Measurements from ENCODE around the gene TTC22. TPM values are rescaled to one million over a fixed set of nuclear protein-coding genes. Genes with fewer than 3 reads are reported as not detected.
"Not testable (repeated sequence)": the region's sequence is repeated elsewhere in the genome, so short reads cannot be mapped to it uniquely, and the experiment has no call there.

TTC22 gene
- total RNA-seq, 8 experiments from 2014 or later, result 0.27 to 2.4 (median 0.62) TPM; not detected in 2

DNA sequence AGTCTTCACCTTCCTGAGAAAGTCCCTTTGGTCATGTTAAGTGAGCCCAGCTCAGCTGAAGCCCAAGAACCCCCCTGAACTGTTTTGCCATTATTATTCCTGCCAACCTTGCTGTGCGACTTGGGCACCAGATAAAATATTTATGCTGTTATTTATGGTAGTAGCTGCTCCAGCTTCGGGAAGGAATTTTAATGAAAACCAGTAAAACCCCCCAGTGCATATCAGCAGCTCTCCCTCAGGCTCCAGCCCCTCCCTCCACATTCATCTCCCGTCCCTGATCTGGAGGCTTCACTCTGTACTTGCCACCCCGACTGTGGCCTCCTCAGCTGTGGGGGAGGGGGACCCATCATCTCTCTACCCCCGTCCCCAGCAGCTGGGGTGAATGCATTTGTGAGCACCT, 12.7 kb downstream of the TTC22 start:
- ATAC-seq (replicated peaks in 6 of 8), result peak in 2 of 8 experiments; percentile 15
- Histone ChIP-seq H3K27ac (no peak overlapping the region), H3K4me3 (no peak overlapping the region), H3K4me1 (replicated peaks in 1 of 2) (peaks cover 16 to 27% of the 10 kb centered on the region in 2 donors)
- in situ Hi-C loops (cut with MboI; ENCODE audit: low pct_unique_long_range_greater_than_20kb in 2 of 9, low sequenced_read_pairs in 9 of 9, unreplicated experiment in 9 of 9), result loop anchor here in 1 of 9 experiments (25.0 kb wide), 1 partner anchor 726 kb away; the partner anchor contains the start of genes TCEANC2 and TMEM59
- 0 to 23% (median 21%) methylated on average over 1 to 4 of the region's 5 CpGs; no CpG with 5 or more reads in 6 of the 10 experiments for WGBS, 10 experiments

DNA sequence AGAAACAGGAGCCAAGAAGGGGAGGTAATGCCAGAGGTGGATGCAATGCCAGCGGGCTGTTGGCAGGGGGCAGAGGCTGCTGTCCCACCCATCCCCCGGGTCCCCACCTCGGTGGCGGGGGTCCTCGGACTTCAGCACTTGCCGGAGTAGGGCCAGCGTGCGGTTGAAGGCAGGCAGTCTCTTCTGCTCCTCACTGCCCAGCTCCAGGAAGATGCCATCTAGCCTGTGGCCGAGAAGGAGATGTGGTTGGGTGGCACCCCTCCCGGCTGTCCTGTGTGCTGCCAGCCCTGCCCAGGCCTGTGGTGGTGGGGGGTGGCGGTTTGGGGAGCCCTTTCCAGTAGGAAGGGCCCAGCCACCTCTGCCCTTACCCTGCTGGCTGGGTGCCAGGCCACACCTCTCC, 13.5 kb downstream of the TTC22 start:
- in situ Hi-C loops (cut with MboI; ENCODE audit: low pct_unique_long_range_greater_than_20kb in 2 of 9, low sequenced_read_pairs in 9 of 9, unreplicated experiment in 9 of 9), result loop anchor here in 1 of 9 experiments (25.0 kb wide), 1 partner anchor 725 kb away; the partner anchor contains the start of genes TCEANC2 and TMEM59
- no peak for ATAC-seq (replicated peaks in 6 of 8)
- H3K4me1 ChIP-seq (replicated peaks in 1 of 2), result peaks cover 10 to 21% of the 10 kb centered on the region in 2 donors
- 83 to 100% (median 97%) methylated on average over 1 to 7 of the region's 11 CpGs; no CpG with 5 or more reads in 7 of the 10 experiments for WGBS, 10 experiments
- H3K27ac ChIP-seq, result no peak overlapping the region
- H3K4me3 ChIP-seq, result no peak overlapping the region

DNA sequence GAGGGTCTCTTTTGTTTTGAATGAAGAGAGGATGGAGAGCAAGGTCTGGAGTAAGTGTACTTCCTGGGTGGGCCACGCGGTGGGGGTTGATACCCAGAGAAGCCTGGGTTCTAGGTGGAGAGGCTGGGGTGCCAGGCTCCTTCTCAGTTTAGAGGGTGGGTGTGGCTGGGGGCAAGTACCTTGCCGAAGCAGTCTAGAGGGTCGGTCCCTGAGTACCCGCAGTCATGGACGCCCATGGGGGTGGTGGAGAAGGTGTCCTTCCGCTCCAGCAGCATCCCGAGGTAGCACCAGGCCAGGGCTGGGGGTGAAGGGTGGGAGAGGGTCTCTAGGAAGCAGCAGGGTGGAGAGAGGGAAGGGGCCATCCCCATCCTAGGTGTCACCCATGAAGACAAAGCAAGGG, 14.3 kb downstream of the TTC22 start:
- no peak overlapping the region for H3K27ac ChIP-seq
- WGBS, 10 experiments, result 70 to 100% methylated on average over 2 of the region's 8 CpGs; no CpG with 5 or more reads in 8 of the 10 experiments
- peaks cover 6 to 18% of the 10 kb centered on the region in 2 donors for H3K4me1 ChIP-seq (replicated peaks in 1 of 2)
- in situ Hi-C loops (cut with MboI; ENCODE audit: low pct_unique_long_range_greater_than_20kb in 2 of 9, low sequenced_read_pairs in 9 of 9, unreplicated experiment in 9 of 9), result loop anchor here in 1 of 9 experiments (25.0 kb wide), 1 partner anchor 724 kb away; the partner anchor contains the start of genes TCEANC2 and TMEM59
- H3K4me3 ChIP-seq, result no peak overlapping the region
- ATAC-seq (replicated peaks in 6 of 8), result no peak

DNA sequence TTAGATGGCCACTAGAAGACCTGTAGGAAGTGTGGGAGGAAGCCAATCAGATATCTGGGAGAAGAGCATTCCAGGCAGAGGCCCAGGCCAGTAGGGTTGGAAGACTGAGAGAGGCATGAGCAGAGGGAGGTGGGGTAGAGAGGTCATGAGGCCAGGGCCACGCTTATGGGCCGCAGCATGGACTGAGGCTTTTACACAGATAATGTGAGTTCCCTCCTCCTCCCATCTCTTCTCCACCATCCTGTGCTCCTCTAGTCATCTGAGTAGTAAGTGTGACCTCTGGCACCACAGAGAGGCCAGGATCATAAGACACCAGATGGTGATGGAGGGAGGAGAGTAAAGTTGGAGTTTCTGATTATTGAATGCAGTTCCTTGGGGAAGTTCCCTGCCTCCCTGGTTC, 17.1 kb downstream of the TTC22 start:
- in situ Hi-C loops (cut with MboI; ENCODE audit: low pct_unique_long_range_greater_than_20kb in 2 of 9, low sequenced_read_pairs in 9 of 9, unreplicated experiment in 9 of 9), result loop anchor here in 1 of 9 experiments (25.0 kb wide), 1 partner anchor 722 kb away; the partner anchor contains the start of genes TCEANC2 and TMEM59
- ATAC-seq (replicated peaks in 6 of 8), result no peak
- 7 to 83% (median 61%) methylated on average over 1 to 2 of the region's 2 CpGs; no CpG with 5 or more reads in 4 of the 10 experiments for WGBS, 10 experiments
- H3K4me1 ChIP-seq (replicated peaks in 1 of 2), result peaks cover 6 to 11% of the 10 kb centered on the region in 2 donors
- H3K27ac ChIP-seq, result no peak overlapping the region
- H3K4me3 ChIP-seq, result no peak overlapping the region

DNA sequence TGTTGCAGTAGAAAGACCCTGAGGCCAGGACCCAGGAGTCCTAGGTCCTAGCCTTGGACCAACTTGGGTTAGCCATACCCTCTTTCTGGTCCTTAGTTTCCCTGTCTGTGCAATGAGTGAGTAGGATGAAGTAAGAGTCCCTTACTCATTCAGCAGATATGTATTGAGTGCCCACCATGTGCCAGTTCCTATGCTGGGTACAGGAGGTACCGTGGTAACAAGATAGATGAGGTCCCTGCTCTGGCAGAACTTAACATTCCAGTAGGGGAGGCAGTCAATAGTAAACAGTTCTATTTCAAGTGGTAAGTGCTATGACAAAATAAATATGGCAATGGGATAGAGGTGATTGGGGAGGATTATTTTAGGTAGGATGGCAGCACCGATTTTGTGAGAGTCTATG, 18.5 kb downstream of the TTC22 start:
- Histone ChIP-seq H3K27ac (no peak overlapping the region), H3K4me3 (no peak overlapping the region), H3K4me1 (replicated peaks in 1 of 2) (no peaks in the 10 kb centered on the region)
- in situ Hi-C loops (cut with MboI; ENCODE audit: low pct_unique_long_range_greater_than_20kb in 2 of 9, low sequenced_read_pairs in 9 of 9, unreplicated experiment in 9 of 9), result loop anchor here in 1 of 9 experiments (25.0 kb wide), 1 partner anchor 720 kb away; the partner anchor contains the start of genes TCEANC2 and TMEM59
- peak in 1 of 8 experiments; percentile 37 for ATAC-seq (replicated peaks in 6 of 8)
- 0 to 83% (median 51%) methylated on average over 1 to 2 of the region's 2 CpGs; no CpG with 5 or more reads in 3 of the 10 experiments for WGBS, 10 experiments

DNA sequence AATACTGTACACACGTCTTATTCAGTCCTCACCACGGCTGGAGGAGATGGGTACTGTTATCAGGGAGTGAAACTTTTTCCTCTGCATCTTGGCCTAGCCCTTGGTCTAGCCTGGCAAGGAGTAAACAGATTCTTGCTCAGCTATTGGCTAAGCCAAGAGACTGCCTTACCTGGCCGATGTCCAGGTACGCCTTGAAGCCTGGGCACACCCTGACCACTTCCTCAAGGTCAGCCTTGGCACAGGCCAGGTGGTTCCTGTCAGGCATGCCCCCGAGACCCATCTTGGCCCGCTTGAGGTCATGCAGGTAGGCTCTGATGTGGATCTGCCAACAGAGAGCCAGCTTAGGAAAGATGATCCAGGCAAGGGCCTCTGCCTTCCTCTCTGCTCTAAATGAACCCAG, 19.0 kb downstream of the TTC22 start:
- Histone ChIP-seq H3K4me3 (no peak overlapping the region), H3K27ac (no peak overlapping the region), H3K4me1 (replicated peaks in 1 of 2) (peaks cover 0 to 4% of the 10 kb centered on the region in 2 donors)
- WGBS, 10 experiments, result 37 to 100% (median 94%) methylated on average over 1 to 5 of the region's 6 CpGs; no CpG with 5 or more reads in 3 of the 10 experiments
- in situ Hi-C loops (cut with MboI; ENCODE audit: low pct_unique_long_range_greater_than_20kb in 2 of 9, low sequenced_read_pairs in 9 of 9, unreplicated experiment in 9 of 9), result loop anchor here in 1 of 9 experiments (25.0 kb wide), 1 partner anchor 720 kb away; the partner anchor contains the start of genes TCEANC2 and TMEM59
- no peak for ATAC-seq (replicated peaks in 6 of 8)

DNA sequence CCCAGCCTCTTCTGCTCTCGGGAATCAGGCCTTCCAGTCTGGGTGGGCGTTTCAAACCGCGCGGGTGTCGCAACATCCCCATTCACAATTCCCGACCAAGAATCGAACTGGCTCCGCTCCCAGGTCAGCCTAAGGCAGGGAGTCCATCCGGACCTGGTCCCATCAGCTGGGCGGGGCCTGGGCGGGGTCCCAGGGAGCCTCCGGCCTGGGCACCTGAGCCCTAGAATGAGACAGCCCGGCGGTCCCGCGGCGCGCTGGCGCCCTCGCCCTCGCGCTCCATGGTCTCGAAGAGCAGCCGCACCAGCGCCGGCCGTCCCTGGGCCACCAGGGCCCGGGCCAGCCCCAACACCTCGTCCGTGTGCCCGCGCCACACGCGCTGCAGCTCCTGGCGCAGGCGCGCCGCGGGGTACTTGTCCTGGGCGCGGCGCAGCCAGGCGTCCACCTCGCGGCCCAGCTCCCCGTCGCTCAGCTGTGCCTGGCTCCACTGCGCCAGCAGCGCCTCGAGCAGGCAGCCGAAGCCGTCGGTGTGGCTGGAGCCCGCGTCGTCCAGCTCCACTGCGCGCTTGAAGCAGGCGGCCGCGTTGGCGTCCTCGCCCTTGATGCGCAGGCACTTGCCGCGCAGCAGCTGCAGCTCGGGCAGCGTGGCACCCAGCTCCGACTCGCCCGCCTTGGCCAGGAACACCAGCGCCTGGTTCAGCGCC, 19.9 kb downstream of the TTC22 start:
- Histone ChIP-seq H3K27ac (no peak overlapping the region), H3K4me3 (peak overlapping the region in 2 of 5 donors; percentile 3 to 6), H3K4me1 (replicated peaks in 1 of 2) (peaks cover 0 to 8% of the 10 kb centered on the region in 2 donors)
- peak; percentile 50 to 94 (median 87) for ATAC-seq (replicated peaks in 6 of 8)
- 0 to 93% (median 20%) methylated on average over 2 to 25 of the region's 74 CpGs; no CpG with 5 or more reads in 3 of the 10 experiments for WGBS, 10 experiments
- in situ Hi-C loops (cut with MboI; ENCODE audit: low pct_unique_long_range_greater_than_20kb in 2 of 9, low sequenced_read_pairs in 9 of 9, unreplicated experiment in 9 of 9), result loop anchor here in 1 of 9 experiments (25.0 kb wide), 1 partner anchor 719 kb away; the partner anchor contains the start of genes TCEANC2 and TMEM59

DNA sequence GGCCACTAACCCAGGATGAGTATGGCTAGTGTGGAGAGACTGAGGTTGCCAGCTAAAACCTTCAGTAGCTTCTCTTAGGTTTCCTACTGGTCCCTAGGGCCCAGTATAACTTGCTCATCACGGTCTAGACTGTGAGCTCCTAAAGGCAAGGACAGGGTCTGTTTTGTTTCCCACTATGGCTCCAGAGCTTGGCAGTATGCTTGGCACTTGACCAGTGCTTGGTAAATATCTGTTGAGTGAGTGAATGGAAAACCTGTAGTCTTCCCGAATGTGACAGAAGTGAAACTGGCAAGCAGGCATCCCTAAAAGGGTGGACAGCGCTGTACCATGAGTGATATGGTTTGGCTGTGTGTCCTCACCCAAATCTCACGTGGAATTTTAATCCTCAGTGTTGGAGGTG, 23.7 kb downstream of the TTC22 start:
- in situ Hi-C loops (cut with MboI; ENCODE audit: low pct_unique_long_range_greater_than_20kb in 2 of 9, low sequenced_read_pairs in 9 of 9, unreplicated experiment in 9 of 9), result loop anchor here in 1 of 9 experiments (25.0 kb wide), 1 partner anchor 715 kb away; the partner anchor contains the start of genes TCEANC2 and TMEM59

DNA sequence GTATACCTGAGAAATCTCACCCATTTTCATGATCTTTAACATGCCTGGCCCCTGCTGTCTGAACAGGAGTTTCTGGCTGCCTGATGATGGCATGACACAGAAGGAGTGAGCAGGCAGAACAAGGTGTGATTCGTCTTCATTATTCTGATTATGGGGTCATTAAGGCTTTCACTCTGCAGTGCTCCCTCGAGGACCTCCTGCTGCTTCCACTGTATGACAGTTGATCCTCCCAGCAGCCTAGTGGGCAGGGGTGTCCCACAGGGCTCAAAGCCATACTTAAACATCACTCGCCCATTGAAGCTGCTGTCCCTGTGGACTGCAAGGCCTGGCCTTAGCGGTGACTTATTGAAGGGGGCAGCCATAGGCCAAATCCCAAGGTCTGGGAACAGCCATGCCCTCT, 24.1 kb downstream of the TTC22 start:
- peak in 3 of 8 experiments; percentile 10 to 36 (median 12) for ATAC-seq (replicated peaks in 6 of 8)
- no peak overlapping the region for H3K4me3 ChIP-seq
- no peak overlapping the region for H3K27ac ChIP-seq
- 0 to 62% (median 42%) methylated on average over 1 to 3 of the region's 4 CpGs; no CpG with 5 or more reads in 4 of the 10 experiments for WGBS, 10 experiments
- peaks cover 0 to 8% of the 10 kb centered on the region in 2 donors for H3K4me1 ChIP-seq (replicated peaks in 1 of 2)
- in situ Hi-C loops (cut with MboI; ENCODE audit: low pct_unique_long_range_greater_than_20kb in 2 of 9, low sequenced_read_pairs in 9 of 9, unreplicated experiment in 9 of 9), result loop anchor here in 1 of 9 experiments (25.0 kb wide), 1 partner anchor 715 kb away; the partner anchor contains the start of genes TCEANC2 and TMEM59

More for the DNA sequence above, 23.7 kb downstream of the TTC22 start:
- WGBS, 10 experiments, result 21 to 100% (median 88%) methylated on average over 1 to 4 of the region's 4 CpGs; no CpG with 5 or more reads in 1 of the 10 experiments
- Histone ChIP-seq H3K4me3 (no peak overlapping the region), H3K27ac (no peak overlapping the region), H3K4me1 (replicated peaks in 1 of 2) (peaks cover 0 to 8% of the 10 kb centered on the region in 2 donors)
- no peak for ATAC-seq (replicated peaks in 6 of 8)

DNA sequence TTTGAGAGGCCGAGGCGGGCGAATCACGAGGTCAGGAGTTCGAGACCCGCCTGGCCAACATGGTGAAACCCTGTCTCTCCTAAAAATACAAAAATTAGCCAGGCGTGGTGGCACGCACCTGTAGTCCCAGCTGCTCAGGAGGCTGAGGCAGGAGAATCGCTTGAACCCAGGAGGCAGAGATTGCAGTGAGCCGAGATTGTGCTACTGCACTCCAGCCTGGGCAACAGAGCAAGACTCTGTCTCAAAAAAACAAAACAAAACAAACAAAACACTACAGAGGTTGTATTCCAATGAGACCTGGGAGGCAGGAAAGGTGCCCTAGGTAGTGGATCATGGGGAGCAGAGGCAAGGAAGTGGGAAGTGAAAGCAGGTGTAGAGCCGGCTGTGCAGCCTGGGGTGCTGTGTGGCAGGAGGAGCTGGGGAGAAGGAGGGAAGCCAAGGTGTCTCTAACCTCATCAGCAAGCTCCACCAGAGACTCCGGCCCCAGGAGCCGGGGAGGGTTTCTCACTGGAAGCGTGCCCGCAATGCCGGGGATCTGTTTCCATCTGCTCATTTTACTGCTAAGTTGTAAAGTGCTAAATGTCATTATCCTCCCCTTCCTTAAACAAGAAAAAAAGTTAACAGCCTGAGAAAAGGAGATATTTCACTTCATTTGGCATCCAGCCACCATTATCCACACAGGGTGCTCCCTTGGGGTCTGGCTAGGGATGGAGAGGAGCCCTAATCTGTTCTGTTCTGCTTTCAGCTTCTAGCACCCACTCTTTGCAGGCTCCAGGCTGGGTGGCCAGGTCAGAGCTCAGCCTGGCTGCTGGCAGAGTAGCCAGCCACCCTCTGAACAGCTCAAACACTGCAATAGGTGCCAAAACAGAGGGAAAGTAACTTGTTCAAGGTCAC, 25.0 kb downstream of the TTC22 start:
- 60 to 96% (median 88%) methylated on average over 1 to 11 of the region's 16 CpGs; no CpG with 5 or more reads in 3 of the 10 experiments for WGBS, 10 experiments
- not testable (repeated sequence) for H3K27ac ChIP-seq; H3K4me3 ChIP-seq; H3K4me1 ChIP-seq (replicated peaks in 1 of 2); ATAC-seq (replicated peaks in 6 of 8)
- in situ Hi-C loops (cut with MboI; ENCODE audit: low pct_unique_long_range_greater_than_20kb in 2 of 9, low sequenced_read_pairs in 9 of 9, unreplicated experiment in 9 of 9), result loop anchor here in 1 of 9 experiments (25.0 kb wide), 1 partner anchor 714 kb away; the partner anchor contains the start of genes TCEANC2 and TMEM59

DNA sequence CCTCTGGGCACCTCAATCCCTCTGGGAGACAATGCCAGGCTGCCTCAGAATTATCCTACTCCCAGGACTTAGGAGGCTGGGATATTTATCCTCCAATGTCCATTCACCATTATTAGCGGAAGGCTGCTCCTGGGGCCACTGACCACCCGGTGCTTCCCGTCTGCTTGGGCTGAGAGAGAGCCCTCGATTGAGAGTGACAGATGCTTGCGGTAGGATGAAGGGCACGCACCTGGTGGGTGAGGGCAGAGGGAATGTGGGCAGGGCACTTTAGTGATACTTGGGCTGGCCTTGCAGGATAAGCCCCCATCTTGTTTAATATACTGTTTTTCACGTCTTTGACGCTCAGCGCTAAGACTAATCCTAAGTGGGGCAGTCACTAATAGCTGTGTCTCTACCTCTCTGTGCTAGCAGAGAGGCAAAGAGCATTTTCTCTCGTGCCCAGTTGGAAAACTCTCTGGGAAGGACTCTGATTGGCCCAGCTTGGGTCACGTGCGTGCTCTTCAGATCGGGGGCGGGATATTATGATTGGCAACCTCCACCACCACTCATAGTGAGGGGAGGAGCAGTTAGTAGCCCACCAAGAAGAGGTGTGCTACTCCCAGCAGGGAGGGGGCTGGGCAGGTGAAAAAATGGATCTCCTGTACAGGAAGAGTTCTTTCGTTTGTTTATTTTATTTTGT, 26.2 kb downstream of the TTC22 start:
- Histone ChIP-seq H3K4me1 (replicated peaks in 1 of 2) (peaks cover 0 to 8% of the 10 kb centered on the region in 2 donors), H3K4me3 (no peak overlapping the region), H3K27ac (no peak overlapping the region)
- 14 to 80% (median 60%) methylated on average over 1 to 13 of the region's 15 CpGs; no CpG with 5 or more reads in 2 of the 10 experiments for WGBS, 10 experiments
- peak in 6 of 8 experiments; percentile 61 to 89 (median 70) for ATAC-seq (replicated peaks in 6 of 8)
- in situ Hi-C loops (cut with MboI; ENCODE audit: low pct_unique_long_range_greater_than_20kb in 2 of 9, low sequenced_read_pairs in 9 of 9, unreplicated experiment in 9 of 9), result loop anchor here in 1 of 9 experiments (25.0 kb wide), 1 partner anchor 713 kb away; the partner anchor contains the start of genes TCEANC2 and TMEM59
